Measurements from ENCODE around the gene ASCL5.

Gene ASCL5

DNA sequence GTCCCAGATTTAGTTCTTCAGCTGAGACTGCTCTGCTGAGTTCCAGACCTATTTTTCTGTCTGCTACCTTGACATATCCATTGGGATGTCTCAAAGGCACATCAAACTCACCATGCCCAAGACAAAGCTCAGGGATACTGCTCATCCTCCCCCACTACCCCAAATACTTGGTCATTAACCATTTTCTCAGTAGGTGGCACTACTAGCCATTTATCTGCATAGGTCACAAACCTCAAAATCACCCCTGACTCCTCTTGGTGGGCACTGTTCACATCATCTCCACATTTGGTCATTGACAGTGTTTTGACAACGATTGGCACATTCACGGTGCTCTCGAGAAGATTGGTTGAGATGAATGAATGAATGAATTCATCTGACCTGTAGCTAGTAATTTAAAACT lies 46.8 kb downstream of the ASCL5 start:
- no peak for FAIRE-seq

DNA sequence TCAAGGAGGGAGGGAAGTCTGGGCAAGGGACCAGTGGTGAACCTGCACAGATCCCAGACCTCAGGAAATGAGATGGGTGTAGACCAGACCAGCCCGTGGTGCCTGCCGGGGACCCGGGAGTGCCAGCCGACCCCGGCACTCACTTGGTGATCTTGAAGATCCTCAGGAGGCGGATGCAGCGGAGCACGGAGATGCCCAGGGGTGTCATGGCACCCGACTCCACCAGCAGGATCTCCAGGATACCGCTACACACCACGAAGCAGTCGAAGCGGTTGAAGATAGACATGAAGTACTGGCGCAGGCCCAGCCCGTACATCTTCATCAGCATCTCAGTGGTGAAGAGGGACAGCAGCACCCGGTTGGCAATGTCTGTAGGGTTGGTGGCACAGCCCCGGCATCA lies 49.2 kb downstream of the ASCL5 start:
- FAIRE-seq = no peak

DNA sequence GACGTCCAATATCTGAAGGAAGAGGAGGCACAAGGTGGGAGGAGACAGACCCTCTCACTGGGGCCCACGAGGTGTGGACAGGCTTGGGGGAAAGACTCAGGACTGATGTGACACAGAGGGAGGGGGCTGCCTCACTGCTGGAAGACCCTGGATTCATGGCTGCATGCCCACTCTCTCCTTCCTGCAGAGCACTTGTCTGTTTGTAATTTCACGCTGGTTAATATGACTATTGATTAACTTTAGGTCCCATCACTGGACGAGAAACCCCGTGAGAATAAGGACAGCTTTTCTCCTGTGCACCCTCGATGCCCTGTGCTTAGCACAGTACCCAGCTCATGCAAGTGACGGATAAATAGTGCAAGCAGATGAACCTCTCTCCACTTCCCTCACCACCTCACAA lies 49.9 kb downstream of the ASCL5 start:
- no peak for FAIRE-seq

DNA sequence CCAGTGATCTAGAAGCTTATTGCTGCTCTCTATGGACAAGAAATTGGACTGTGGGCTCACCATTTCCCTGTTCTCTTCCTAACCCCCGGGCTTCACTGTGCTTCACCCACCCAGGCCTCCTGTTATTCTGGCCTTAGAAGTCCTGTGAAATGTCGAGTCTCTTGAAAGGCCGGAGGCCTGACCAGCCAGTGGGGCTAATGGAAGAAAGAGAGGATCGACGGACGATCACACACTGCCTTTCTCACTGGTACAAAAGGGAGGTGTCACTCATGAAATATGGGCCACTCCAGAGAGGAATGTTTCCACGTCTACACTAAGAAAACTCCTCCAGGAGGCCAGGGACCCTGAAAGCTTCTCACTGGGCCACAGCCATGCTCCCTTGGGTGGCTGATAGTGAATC lies 50.9 kb downstream of the ASCL5 start:
- FAIRE-seq = no peak

DNA sequence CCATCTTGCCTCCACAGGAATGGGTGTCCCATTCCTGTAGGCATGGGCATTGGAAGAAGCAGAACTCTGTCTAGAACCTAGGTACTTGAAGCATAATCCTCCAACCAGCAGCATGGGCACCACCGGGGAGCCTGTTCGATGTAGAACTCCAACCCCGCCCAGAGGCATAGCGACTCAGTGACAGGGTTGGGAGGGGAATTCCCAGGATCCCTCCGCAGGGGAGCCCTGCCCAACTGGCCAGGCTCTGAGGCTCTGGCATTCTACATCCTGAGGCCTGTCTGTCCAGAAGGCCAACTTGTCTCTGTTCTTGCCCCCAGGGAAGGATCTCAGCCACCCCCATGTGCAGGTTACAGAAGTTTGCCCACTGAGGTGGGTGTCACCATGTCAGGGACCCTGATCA lies 53.0 kb downstream of the ASCL5 start:
- no peak for FAIRE-seq

DNA sequence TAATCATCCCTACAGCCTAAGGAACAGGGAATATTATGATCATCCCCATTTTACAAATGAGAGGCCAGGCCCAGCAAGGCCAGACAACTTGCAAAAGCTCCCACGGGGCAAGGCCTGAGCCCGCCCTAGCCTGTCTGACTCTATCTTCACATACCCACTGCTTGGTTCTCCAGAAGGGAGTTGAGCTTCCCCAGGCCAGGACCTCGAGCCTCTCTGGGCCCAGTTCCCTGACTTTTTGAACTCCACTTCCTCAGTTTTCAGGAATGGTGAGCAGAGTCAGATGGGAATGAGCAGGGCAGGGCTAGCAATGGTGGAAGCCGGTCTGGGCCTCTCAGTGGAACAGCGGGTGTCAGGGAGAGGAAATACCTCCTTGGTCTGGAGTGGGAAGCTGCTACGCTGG lies 54.1 kb downstream of the ASCL5 start:
- no peak for FAIRE-seq

DNA sequence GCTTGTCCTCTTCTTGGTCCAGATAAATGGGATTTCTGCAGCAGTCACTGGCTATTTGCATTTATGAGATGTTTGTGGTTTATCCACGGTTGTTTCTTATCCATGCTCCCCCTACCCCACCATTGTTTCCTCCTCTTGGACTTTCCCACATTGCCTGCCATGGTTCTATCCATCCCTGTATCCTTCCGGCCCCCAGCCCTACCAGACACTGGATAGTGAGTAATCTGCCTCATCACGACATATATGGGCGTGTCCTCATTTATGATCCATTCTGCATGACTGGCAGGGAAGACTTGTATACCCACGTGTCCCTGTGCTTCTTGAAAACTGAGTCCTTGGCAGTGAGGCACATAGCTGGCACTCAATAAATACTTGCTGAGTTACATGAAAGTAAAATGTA lies 54.8 kb downstream of the ASCL5 start:
- no peak for FAIRE-seq

DNA sequence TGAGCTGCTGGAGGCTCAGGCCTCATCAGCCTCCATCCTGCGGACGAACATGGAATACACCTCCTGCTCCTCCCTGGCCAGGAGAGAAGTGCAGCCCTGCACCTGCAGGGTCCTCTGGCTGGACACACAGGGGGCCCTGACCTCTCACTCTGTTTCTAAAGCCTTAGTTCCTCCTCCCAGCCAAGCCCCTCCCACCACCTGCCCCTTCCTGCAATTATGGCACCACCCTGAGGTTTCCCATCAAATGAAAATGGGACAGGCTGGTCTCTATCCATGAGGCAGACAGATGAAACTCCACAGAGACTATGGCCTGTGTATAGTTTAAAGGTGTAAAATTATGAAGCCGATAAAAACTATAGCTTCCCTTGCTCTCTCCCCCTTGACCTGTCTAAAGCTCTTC lies 57.3 kb downstream of the ASCL5 start:
- no peak for FAIRE-seq

DNA sequence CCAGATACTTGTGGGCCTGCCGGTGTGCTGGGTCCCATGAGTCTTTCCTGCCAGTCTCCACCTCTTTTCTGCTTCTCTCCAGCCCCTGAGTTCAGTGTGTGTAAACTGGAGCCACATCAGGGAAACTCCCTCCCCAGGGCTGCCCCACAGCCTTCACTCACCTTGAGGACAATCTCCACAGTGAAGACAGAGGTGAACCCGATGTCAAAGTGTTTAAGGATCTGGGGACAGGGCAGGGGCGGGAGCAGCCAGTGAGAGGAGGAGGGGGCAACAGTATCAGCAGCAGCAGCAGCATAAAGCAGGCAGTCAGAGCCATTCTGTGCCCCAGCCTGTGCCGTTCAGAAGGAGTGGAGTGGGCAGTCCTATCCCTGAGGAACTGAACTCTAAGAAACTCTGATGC lies 58.0 kb downstream of the ASCL5 start:
- FAIRE-seq = no peak

DNA sequence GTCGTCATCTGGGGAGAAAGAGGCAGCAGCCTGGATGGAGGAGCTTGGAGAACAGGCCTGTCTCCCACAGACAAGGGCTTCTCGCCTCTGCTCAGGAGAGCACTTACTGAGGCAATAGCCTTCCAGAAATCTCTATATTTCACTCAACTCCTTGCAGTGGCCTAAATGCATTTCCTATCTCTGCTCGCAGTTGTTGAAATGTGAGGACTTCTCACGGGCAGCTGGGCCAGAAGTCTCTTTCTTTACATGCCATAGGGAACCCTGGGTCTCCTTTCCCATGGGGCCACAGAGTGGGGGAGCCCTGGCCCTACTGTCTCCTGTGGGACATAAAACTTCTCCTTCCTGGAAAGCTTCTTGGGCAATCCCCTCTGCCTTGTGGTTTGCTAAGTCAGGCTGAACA lies 60.0 kb downstream of the ASCL5 start:
- no peak for FAIRE-seq

DNA sequence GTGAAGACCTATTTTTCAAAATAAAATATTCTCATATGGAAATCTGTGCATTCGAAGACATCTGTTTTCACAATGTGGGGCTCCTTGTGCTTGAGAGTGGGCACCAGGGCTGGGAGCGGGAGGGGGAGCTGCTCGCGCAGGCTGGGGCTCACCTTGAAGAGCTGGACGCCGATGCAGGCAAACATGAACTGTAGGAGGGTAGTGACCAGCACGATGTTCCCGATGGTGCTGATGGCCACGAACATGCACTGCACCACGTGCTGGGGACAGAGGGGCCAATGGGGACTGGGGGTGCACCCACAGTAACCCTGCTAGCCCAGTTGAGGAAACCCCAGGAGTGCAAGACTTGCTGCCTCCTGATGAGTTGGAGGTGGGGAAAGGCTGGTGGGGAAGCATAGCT lies 61.3 kb downstream of the ASCL5 start:
- no peak for FAIRE-seq

DNA sequence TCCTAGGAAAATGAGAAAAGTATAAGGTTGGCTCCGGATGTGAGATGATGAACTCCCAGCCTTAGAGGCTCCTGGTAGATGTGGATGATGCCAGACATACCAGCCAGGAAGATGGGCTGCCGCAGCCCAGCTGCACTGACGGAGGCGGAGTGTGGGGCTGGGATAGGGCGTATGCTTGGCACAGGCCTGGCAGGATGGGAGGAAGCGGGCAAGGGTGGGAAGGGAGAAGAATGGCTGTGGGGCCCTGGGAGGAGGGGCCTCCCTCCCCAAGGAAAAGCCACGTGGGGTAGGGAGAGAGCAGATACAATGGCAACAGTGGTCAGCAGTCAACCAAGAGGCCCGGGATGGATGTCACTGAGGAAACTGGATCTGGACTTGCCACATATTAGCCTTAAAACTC lies 62.2 kb downstream of the ASCL5 start:
- FAIRE-seq = no peak

All from colon (tissue), 2 donors.